Hematopoietic multipotent progenitor cell treated with erythropoietin and hydrocortisone succinate and interleukin-3 and kit ligand, for 4 days (in vitro differentiated cells): ENCODE results near the gene MORC1.
"Not testable (repeated sequence)": the region's sequence is repeated elsewhere in the genome, so short reads cannot be mapped to it uniquely, and the experiment has no call there.

Source experiments
- DNase-seq: peaks from one replicate; pipeline ENCODE4 v3.0.0-alpha.2; 2015

Gene MORC1, protein sequence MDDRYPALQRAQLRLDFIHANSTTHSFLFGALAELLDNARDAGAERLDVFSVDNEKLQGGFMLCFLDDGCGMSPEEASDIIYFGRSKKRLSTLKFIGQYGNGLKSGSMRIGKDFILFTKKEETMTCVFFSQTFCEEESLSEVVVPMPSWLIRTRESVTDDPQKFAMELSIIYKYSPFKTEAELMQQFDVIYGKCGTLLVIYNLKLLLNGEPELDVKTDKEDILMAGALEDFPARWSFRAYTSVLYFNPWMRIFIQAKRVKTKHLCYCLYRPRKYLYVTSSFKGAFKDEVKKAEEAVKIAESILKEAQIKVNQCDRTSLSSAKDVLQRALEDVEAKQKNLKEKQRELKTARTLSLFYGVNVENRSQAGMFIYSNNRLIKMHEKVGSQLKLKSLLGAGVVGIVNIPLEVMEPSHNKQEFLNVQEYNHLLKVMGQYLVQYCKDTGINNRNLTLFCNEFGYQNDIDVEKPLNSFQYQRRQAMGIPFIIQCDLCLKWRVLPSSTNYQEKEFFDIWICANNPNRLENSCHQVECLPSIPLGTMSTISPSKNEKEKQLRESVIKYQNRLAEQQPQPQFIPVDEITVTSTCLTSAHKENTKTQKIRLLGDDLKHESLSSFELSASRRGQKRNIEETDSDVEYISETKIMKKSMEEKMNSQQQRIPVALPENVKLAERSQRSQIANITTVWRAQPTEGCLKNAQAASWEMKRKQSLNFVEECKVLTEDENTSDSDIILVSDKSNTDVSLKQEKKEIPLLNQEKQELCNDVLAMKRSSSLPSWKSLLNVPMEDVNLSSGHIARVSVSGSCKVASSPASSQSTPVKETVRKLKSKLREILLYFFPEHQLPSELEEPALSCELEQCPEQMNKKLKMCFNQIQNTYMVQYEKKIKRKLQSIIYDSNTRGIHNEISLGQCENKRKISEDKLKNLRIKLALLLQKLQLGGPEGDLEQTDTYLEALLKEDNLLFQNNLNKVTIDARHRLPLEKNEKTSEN

DNA sequence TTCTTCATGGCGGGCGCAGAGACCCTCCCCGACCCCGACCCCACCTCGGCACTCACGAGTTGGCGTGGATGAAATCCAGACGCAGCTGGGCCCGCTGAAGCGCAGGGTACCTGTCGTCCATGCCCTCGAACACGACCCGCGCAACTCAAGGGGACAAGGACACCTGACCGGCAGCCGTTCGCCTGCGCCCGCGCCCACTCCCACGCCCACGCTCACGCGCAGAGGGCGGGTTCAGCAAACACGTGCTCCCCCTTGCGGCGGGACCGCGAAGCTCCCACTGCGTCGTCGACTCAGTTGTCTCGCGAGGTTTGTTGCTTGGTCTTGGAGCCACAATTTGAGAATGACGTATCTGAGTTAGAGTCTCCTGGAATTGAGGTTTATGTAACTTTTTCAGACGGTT, at the start of gene MORC1:
MORC1 (minus strand) TSS at position 196 of the 400 bp plus-strand sequence; CDS start at position 121, 75 bp downstream.
- no peak for DNase-seq

DNA sequence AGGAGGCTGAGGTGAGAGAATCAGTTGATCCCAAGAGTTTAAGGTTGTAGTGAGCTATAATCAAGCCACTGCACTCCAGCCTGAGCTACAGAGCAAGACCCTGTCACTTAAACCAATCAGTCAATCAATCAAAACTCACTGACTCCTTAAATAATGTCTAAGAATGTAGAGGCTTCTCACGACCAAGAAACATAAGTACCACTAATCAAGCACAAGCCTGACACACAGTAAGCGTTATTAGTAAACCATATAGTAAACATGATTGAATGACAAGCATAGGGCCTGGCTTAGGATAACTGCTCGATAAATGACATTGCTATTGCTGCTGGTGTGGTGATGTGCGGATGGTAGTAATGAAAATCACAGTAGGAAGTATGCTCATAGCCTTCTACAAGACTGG, 48.0 kb upstream of the MORC1 start:
- DNase-seq, result no peak

DNA sequence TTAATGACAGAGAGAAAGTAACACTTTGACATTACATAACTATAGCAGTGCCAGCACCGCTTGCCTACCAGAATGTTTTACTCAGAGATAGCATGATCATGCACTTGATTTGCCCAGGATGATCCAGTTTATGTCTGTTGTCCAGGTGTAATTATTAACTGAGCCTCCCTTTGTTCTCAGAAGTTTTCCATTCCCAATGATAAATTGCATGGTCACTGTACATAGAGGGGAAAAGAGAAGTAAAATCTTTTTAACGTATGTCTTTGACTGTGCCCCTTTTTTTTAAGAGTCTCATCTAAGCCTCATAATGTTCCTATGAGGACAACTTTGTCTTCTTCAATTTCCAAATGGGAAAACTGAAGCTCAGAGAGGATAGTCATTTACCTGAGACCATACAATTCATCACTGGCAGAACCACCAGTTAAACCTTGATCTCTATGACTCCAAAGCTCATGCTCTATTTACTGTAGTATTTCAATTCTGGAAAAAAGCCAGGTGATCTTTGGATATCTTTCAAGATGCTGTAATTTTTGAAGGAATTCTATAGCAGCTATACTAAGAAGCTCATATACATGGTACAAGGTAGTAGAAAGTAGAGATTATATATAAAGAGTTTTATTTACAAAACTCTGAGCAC, 43.7 kb upstream of the MORC1 start:
- no peak for DNase-seq

DNA sequence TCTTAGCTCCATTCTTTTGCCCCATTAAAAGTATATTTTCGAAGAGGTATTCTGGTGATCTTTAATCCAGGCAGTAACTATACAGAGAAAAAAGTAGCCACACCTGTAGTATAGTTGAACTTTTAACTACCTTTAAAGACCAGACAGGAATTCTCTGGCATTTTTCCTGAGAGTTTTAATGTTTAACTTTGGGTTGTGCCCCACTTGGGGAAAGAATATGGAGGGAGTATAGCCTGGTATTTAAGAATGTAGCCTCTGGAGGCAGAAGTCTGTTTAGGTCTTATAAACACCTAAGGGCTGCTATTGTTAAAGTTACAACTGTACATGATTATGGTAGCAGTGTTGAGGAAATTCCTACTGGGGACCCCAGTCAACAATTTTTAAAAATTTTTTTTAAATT, 37.9 kb upstream of the MORC1 start:
- no peak for DNase-seq

DNA sequence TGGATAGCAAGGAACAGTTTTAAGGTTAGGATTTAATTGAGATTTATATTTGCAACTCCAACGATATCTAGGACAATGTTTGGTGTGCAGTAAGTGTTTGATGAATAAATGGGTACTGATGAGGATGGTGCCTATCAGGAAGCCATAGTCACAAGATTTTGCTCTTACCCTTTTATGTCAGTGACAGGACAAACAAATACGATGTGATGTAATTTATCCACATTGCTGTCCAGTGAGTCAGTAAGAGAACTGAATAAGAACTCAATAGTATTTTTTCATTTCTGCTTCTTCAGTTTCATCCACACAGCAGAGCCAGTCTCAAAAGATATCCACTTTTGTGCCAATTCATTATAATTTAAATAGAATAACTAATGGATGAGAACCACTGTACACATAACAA, 37.0 kb upstream of the MORC1 start:
- DNase-seq, result no peak

DNA sequence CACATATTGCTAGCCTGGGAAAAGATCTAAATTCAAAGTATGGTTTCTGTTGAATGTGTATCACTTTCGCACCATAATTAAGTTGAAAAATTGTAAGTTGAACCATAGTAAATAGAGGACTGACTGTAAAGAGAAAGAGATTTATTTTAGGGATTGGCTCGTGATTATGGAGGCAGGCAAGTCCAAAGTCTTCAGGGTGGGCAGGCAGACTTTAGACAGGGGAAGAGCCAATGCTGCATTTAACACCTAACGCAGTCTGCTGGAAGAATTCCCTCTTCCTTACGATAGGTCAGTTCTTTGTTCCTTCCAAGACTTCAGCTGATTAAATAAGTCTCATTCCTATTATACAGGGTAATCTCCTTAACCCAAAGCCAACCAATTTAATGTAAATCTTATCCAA, 34.4 kb upstream of the MORC1 start:
- DNase-seq, result no peak

DNA sequence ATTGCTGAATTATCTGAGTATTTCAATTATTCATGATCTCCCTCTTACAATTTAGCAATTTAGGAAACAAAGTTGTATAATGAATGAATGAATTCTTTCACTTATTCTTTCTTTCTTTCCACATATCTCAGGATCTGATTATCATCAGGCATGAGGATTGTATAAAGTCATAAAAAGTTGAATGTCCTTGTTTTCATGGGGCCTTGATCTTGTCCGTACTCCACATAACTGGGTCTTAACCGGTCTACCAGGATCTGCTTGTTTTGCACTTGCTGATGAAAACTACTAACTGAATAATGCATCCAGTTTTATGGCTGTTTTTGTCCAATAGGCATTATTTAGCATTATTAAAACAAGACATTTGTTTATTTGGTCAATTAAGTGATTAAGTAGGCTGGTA, 31.1 kb upstream of the MORC1 start:
- DNase-seq, result no peak

DNA sequence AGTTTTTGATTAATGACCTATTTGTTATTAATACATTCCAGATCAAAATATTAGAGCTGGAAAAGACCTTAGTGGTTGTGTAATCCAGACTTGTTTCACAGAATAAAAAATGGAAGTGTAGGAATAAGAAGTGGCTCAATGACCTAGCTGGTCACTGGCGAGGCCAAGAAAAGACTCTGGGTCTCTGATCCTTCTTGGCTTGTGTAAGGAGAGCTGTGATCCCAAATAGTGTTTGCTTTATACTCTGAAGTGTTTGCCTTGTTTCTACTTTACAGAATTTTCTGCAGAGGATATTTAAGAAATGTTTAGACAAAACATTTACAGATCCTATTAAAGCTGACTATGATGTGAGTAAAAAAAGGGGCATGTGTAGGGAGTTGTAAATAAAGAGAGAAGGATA, 25.7 kb upstream of the MORC1 start:
- no peak for DNase-seq

DNA sequence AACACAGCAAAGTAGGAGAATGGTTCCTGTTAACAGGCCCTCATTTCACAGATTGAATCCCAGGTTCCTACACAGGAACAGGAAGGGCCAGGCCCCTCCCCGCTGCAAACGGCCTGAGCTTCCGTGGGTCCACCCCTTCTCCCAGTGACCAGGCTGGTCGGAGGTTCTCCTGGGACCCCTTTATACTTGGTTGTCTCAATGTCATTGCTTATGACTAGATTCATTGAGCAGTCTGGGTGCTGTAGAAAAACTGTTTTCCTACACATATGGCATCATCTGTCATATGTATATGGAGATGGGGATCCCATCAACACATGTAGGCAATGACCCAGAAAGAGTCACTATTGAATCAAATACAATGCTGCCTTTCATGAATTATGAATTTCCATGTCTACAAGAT, 22.4 kb upstream of the MORC1 start:
- no peak for DNase-seq

DNA sequence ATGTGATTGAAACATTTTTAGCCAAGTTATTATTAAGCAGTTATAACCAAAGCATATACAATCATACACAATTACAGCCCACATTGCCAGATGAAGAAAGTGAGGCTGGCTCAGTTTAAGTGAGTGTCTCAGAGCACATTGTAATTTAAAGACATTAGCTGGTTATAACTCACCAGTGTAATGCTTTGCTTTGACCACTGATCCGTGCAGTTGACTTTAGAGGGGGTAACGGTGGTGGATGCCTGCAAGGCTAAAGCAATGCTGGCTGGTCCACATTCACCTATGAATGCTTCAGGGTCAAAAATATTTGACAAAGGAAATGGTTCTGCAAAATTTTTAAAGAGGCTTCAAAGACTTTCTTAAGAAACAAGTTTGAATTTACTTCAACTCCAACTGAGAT, 19.8 kb upstream of the MORC1 start:
- DNase-seq, result no peak

DNA sequence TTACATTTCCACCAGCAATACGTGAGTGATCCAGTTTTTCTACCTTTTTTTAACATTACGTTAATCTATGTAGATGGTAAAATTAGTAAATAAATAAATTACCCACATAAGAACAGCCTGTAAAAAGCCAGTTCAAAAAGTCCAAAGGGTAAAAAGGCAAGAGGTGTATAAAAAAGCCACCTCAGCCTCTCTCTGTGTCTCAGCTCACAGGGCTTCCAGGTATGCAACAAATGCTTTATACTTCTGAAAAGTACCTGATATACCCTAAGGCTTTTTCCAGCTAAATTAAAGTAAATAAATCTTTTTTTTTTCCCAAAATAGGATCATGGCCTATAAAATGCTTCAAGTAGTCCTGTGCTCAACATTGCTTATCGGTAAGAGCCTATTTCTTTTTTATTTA, 18.6 kb upstream of the MORC1 start, which contains the start of gene C3orf85:
C3orf85 (plus strand) TSS at position 197 of the 400 bp plus-strand sequence; CDS start at position 326, 129 bp downstream.
- no peak for DNase-seq

DNA sequence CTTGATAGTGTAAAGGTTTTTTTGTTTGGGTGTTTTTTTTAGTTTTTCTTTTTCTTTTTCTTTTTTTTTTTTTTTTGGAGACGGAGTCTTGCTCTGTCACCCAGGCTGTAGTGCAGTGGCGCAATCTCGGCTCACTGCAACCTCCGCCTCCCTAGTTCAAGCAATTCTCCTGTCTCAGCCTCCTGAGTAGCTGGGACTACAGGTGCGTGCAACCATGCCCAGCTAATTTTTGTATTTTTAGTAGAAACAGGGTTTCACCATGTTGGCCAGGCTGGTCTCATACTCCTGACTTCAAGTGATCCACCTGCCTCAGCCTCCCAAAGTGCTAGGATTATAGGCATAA, 15.5 kb upstream of the MORC1 start:
- DNase-seq, result not testable (repeated sequence)

DNA sequence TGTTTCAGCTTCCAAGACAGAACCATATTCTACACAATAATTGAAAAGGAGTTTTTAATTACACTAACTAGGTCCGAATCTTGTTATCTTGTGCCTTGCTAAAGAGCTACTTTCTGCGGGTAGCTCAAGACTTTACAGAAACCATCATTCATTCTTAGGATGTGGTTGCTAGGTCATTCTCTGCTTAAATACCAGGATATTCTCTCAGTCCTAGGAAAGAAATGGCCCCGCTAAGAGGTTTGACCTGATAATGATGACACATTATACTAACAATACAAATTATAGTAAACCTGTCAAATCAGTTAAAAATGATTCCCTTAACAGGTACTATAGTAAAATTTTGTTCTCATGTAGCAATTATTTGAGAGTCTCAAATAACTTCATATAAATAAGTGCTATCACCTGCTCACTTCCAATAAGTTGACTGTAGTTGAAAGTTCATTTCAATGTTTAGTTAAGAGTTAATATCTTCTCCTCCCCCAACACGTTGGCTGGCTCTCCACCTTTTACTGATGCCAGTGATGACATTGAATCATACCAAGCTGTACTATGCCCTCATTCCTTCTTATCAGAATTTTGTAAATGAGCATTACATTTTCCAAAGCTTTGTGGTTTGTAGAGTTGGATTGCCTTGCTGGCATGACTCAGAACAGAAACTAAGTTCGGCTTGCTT, 15.0 kb upstream of the MORC1 start:
- no peak for DNase-seq

DNA sequence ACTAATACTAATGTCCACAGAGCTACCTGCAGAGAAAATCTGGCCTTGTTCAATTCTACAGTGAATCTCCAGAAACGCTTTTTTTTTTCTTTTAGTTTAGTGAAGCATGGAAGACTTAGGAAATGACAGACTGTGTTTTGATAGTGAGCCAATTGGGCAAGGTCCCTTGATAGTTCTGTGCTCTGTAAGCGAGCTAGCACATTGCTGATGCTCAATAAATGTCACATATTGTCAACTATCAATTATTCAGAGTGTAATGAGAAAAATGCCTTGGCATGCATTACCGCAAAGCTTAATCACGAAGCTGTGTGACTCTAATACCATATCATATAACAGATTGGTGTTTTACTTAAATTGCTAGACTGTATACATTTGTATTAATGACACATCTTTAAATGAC, 13.3 kb upstream of the MORC1 start:
- no peak for DNase-seq

DNA sequence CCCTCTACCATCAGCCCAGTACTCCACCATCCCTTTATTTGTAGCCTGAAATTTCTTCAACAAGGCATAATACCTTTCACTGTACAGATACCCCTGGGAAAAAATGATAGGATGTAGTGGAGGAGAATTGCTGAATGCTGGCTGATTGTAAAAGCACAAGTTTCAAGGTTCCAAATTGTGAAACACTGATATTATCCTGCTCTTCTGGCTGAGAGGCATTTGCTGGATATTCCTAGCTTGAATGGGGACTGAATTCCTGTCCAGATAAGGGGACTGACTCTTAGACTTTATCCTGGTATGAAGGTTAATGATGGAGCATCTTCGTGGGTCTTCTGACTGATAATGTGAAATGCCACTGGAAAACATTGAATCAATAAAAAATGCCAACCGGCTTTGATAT, 9.6 kb upstream of the MORC1 start:
- no peak for DNase-seq

DNA sequence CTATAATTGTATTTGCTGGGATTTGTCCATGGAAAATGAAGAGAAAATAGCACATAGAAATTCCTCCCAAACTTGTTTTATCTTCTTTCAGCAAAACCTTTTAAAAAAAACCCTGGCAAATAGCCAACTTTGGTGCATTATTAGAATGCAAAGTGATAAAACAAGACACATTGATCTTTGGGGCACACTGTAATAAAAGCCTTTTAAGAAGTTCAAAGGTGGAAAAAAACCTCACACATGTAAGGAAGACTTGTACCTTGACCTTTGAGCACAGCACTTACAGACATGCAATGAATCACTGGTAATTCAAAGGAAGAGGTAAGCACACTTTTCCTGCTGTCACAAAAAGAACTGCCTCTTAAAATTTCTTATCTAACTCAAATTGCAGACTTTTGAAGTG, 8.0 kb upstream of the MORC1 start:
- DNase-seq, result no peak

DNA sequence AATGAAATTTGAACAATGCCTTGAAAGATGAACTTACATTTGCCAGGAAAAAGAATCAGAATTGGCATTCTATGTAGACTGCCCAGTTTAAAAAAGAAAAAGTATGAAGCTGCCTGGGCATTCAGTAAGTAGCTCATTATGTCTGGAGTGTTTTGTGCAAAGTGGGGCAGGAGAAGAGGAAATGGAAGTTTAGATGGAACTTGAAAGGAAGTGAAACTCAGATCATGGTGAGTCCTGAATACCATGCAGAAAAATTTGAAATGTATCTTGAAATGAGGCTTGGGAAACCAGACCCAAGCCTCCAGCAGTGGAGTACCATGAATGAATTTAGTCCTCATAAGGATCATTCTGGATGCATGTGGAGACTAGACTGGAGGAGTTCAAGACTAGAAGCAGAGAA, 4.8 kb upstream of the MORC1 start:
- DNase-seq, result no peak

DNA sequence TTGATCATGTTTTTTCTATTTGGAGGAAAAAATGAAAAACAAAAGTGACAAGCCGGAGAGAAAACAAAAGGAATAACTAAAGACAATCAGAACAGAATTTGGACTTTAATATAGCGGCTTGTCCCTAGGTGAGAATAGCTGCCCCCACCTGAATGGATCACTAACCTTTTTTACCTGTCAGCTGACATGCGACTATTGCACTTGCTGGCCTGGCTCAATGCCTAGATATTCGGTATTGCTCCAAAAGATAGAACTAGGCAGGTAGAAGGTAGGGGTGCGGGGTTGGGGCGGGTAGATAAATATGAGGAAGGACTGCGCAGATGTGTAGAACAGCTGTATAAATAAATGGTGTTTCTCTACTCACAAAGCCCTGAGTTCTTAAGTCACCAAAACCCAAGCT, 650 bp upstream of the MORC1 start:
- DNase-seq, result no peak

DNA sequence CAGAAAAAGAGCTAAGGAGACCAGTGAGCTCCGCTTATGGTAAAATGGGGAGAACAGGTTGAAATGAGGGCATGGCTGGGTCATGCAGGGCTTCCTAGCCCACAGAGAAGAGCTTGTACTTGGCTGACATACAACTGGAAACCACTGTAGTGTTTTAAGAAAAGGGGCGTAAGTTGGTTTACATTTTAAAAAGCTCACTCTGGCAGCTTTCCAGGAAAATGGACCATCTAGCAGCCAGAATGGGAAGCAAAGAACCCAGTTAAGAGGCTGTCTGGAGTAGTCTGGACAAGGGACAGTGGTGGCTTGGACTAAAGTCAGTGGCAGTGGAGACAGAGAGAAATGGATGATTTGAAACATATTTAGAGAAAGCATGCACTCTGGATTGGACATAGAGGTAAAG, 1.9 kb downstream of the MORC1 start:
- DNase-seq, result no peak

DNA sequence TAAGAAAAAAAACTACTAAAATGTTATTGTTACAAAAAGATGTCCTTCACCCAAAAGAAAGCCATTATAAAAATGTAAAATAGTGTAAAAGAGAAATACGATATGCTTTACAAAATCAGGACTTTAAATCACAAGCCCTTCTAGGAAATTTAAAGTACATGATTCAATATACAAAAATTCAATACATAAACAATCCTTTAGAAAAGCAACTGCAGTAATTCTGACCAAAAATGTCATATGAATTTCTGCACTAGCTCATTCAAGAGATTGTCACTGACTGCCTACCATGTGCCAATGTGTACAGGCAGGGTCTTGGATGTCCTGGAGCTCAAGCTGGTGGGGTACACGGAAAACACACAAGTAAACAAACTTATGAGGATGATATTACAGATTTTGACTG, 2.5 kb downstream of the MORC1 start:
- no peak for DNase-seq

DNA sequence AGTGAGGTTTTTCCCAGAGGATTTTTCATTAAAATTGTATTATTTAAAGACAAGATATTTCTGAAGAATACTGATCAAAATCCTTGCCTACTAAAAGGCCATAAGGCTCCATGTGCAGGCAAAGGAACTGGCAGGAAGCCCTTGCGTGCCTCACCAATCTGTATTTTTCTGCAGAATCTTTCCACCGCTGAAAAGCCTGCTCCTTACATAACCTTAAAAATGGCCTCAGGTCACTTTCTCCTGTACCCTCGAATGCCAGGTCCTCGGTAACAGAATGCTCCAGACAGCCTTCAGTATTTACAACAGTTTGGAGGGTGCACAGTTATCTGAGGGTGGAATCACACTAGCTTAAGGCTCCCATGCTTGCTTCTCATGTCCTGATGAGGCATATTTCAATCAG, 3.2 kb downstream of the MORC1 start:
- no peak for DNase-seq

DNA sequence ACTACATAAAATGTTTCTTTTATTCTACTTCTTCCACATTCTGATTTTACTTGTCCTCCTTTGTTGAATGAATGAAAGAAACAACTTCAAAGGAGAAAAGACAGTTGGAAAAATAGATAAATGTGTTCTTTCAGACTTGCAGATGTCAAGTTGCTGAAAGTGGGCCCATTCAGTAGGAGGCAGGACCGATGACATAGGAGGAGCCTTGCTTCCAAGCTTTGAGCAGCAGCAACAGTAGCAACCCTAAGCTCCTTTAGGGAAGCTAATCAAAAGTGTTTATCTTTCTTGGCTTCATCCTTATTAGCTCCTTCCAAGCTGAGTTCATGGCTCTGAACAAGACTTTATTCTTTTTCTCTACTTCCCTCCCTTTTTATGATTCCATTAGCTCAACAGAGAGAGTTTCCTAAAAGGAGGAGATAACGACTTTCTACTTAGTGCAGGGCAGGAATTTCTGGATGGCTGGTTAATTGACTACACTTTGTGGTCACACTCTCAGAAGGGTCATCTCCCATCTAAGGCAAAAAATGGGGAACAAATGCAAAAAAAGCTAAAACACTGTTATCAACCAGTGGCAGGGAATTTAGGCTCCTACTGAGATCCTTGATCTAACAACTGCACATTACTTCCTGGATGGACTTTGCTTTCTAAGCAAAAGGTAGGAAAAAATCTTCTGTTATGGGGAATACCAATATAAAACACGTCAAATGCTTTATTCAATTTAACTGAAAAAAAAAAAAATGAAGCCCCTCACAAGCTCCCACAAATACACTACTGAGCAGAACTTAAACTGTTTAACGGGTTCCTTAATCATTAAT, 4.8 kb downstream of the MORC1 start:
- DNase-seq, result no peak
